Upper lobe of left lung (tissue), 4 donors: ENCODE measurements around the gene SIK3.

ENCODE experiments used
- CTCF ChIP-seq, 6 experiments: fragments of 450-650 bp in 4 of 6; fragments of 200-600 bp in 2 of 6; sonication (generic) in 2 of 6; IDR thresholded peaks; one replicate each; pipeline ENCODE4 v1.5.1; 2016 to 2019; ENCODE audit warnings: antibody characterized with exemption in 6 of 6
- POLR2AphosphoS5 ChIP-seq, 2 donors: sonication (generic); formaldehyde crosslinking; IDR thresholded peaks; one replicate each; pipeline ENCODE4 v1.5.1; 2017; ENCODE audit warnings: antibody characterized with exemption in 2 of 2

DNA sequence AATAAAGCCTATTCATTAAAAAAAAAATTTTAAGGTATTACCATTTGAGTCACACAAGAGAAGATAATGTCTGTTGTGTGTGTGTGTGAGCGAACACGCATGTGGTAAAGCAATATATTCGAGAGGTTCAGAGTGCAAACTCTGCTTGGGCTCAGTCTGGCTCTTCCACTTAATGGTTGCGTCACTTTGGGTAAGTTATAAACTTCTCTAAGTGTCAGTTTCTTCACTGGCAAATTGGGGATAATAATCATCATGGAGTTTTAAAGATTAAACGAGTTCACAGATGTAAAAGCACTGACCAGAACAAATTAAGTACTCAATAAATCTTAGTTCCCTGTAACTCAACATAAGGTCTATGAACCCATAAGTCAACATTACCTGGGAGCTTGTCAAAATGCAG, 37.0 kb downstream of the SIK3 start:
- TF ChIP-seq POLR2AphosphoS5 (IDR thresholded peaks at IDR 0.05) (no peak), CTCF (IDR thresholded peaks at IDR 0.05) (no peak)
